Measurements from ENCODE around the gene UQCRHL.

UQCRHL gene

DNA sequence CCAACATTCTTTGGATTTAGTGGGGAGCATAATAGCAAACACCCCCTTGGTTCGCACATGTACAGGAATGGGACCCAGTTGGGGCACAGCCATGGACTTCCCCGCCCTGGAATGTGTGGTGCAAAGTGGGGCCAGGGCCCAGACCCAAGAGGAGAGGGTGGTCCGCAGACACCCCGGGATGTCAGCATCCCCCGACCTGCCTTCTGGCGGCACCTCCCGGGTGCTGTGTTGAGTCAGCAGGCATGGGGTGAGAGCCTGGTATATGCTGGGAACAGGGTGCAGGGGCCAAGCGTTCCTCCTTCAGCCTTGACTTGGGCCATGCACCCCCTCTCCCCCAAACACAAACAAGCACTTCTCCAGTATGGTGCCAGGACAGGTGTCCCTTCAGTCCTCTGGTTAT, 21.8 kb downstream of the UQCRHL start:
- no peak for ATAC-seq

DNA sequence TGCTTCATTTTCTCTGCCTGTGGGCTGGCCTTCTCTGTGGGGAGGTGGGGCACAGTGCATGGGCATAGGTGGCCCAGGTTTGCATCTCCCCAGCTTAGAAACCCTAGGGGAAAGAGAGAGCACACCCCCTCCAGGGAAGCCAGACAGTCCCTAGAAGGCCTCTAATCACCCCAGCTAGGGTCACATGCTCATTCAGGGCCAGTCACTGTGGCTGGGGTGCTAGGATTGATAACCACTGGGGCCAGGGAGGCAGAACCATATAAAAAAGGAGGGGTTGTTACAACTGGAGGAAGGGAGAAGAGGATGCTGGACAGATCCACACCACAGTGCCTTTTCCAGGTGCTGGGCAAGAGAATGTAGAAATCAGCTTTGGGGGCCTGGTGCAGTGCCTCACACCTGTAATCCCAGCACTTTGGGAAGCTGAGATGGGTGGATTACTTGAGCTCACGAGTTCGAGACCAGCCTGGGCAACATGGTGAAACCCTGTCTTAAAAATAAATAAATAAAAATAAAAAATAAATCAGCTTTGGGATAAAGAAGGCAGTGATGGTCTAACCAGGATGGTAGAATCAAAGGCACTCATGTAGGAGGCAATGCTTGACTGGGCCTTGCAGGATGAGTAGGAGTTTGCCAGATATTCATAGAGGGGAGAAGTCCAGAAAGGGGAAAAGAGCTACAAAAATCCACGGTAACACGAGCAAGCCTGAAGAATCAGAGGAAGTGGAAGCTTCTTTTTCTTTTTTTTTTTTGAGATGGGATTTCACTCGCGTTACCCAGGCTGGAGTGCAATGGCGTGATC, 29.3 kb downstream of the UQCRHL start:
- TF ChIP-seq BACH2 (CRISPR knock-in tag; IDR thresholded peaks at IDR 0.05; ENCODE audit: borderline replicate concordance) (no peak), OSR1 (CRISPR knock-in tag; IDR thresholded peaks at IDR 0.05) (no peak), ZFP3 (CRISPR knock-in tag; IDR thresholded peaks at IDR 0.05) (peak; percentile 93)
- no peak for ATAC-seq

More for the DNA sequence above, 21.8 kb downstream of the UQCRHL start:
- no peak for TF ChIP-seq OSR1 (CRISPR knock-in tag; IDR thresholded peaks at IDR 0.05)
- TF ChIP-seq CSRNP3 (CRISPR knock-in tag; IDR thresholded peaks at IDR 0.05): no peak
- TF ChIP-seq ZNF8 (CRISPR knock-in tag; IDR thresholded peaks at IDR 0.05): no peak
- no peak for TF ChIP-seq TOX (CRISPR knock-in tag; IDR thresholded peaks at IDR 0.05; ENCODE audit: borderline replicate concordance)
- TF ChIP-seq ZFP3 (CRISPR knock-in tag; IDR thresholded peaks at IDR 0.05): no peak
- no peak for TF ChIP-seq PPARA (CRISPR knock-in tag; IDR thresholded peaks at IDR 0.05; ENCODE audit: borderline replicate concordance)
- TF ChIP-seq, protein P1, sequence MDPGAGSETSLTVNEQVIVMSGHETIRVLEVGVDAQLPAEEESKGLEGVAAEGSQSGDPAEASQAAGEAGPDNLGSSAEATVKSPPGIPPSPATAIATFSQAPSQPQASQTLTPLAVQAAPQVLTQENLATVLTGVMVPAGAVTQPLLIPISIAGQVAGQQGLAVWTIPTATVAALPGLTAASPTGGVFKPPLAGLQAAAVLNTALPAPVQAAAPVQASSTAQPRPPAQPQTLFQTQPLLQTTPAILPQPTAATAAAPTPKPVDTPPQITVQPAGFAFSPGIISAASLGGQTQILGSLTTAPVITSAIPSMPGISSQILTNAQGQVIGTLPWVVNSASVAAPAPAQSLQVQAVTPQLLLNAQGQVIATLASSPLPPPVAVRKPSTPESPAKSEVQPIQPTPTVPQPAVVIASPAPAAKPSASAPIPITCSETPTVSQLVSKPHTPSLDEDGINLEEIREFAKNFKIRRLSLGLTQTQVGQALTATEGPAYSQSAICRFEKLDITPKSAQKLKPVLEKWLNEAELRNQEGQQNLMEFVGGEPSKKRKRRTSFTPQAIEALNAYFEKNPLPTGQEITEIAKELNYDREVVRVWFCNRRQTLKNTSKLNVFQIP (CRISPR knock-in tag; IDR thresholded peaks at IDR 0.05; ENCODE audit: borderline replicate concordance, low read depth): no peak
- TF ChIP-seq ZC3H10 (CRISPR knock-in tag; IDR thresholded peaks at IDR 0.05): no peak
- no peak for TF ChIP-seq CREB5 (CRISPR knock-in tag; IDR thresholded peaks at IDR 0.05; ENCODE audit: low read depth)
- TF ChIP-seq ZNF70 (CRISPR knock-in tag; IDR thresholded peaks at IDR 0.05): no peak
- TF ChIP-seq BACH2 (CRISPR knock-in tag; IDR thresholded peaks at IDR 0.05; ENCODE audit: borderline replicate concordance): no peak
- no peak for TF ChIP-seq ISL1 (CRISPR knock-in tag; IDR thresholded peaks at IDR 0.05)
- no peak for TF ChIP-seq ARNTL (CRISPR knock-in tag; IDR thresholded peaks at IDR 0.05; ENCODE audit: borderline replicate concordance, low read depth)
- no peak for TF ChIP-seq ESRRG (CRISPR knock-in tag; IDR thresholded peaks at IDR 0.05)
- no peak for TF ChIP-seq CSDC2 (CRISPR knock-in tag; IDR thresholded peaks at IDR 0.05)

DNA sequence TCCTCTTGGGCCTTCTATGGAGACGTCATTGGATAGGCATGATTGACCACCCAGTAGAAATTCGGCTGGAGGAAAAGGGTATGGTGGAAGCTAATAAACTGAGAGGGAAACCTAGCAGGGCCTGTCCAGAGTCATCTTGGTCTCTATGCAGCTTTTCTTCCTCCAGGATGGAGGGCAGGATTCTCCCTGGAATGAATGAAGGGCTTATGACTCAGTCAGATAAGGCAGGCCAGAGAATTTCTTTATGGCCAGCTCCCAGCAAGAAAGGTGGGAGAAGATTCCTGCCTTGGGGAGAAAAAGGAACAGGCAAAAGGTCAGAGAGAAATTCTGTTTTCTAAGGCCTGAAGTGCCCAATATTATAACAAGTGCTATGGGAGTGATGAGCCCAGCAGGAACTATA, 31.7 kb downstream of the UQCRHL start:
- TF ChIP-seq ZNF565 (CRISPR knock-in tag; conservative IDR thresholded peaks at IDR 0.05; ENCODE audit: low read depth): no peak
- TF ChIP-seq PPARA (CRISPR knock-in tag; IDR thresholded peaks at IDR 0.05; ENCODE audit: borderline replicate concordance): no peak
- TF ChIP-seq SNAI2 (CRISPR knock-in tag; IDR thresholded peaks at IDR 0.05): no peak
- TF ChIP-seq CSDC2 (CRISPR knock-in tag; IDR thresholded peaks at IDR 0.05): no peak
- TF ChIP-seq, protein P2, sequence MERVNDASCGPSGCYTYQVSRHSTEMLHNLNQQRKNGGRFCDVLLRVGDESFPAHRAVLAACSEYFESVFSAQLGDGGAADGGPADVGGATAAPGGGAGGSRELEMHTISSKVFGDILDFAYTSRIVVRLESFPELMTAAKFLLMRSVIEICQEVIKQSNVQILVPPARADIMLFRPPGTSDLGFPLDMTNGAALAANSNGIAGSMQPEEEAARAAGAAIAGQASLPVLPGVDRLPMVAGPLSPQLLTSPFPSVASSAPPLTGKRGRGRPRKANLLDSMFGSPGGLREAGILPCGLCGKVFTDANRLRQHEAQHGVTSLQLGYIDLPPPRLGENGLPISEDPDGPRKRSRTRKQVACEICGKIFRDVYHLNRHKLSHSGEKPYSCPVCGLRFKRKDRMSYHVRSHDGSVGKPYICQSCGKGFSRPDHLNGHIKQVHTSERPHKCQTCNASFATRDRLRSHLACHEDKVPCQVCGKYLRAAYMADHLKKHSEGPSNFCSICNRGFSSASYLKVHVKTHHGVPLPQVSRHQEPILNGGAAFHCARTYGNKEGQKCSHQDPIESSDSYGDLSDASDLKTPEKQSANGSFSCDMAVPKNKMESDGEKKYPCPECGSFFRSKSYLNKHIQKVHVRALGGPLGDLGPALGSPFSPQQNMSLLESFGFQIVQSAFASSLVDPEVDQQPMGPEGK (CRISPR knock-in tag; IDR thresholded peaks at IDR 0.05; ENCODE audit: borderline replicate concordance): no peak
- TF ChIP-seq ESRRG (CRISPR knock-in tag; IDR thresholded peaks at IDR 0.05): no peak
- TF ChIP-seq ISL1 (CRISPR knock-in tag; IDR thresholded peaks at IDR 0.05): no peak
- no peak for TF ChIP-seq OSR1 (CRISPR knock-in tag; IDR thresholded peaks at IDR 0.05)
- TF ChIP-seq CREB5 (CRISPR knock-in tag; IDR thresholded peaks at IDR 0.05; ENCODE audit: low read depth): no peak
- TF ChIP-seq CSRNP3 (CRISPR knock-in tag; IDR thresholded peaks at IDR 0.05): no peak
- TF ChIP-seq ZC3H10 (CRISPR knock-in tag; IDR thresholded peaks at IDR 0.05): no peak
- TF ChIP-seq GLIS3 (CRISPR knock-in tag; IDR thresholded peaks at IDR 0.05): no peak
- TF ChIP-seq BACH2 (CRISPR knock-in tag; IDR thresholded peaks at IDR 0.05; ENCODE audit: borderline replicate concordance): no peak
- TF ChIP-seq RARB (CRISPR knock-in tag; IDR thresholded peaks at IDR 0.05): no peak
- ATAC-seq: no peak

Measured in SK-N-SH treated with all-trans-retinoic acid at 6 μM for 48 hours (cell line).